Left forelimb (tissue), 1 donor: ENCODE data around the gene FHAD1.

Experiments used
- DNase-seq: peaks from one replicate; pipeline ENCODE4 v3.0.0-alpha.2; 2018; ENCODE audit warnings: low spot score

Gene FHAD1

GRCh38 chr1:15439325-15439724 lies 192.3 kb downstream of the FHAD1 start:
- no peak for DNase-seq

GRCh38 chr1:15440357-15440756 lies 193.3 kb downstream of the FHAD1 start:
- no peak for DNase-seq

GRCh38 chr1:15441247-15441646 lies 194.2 kb downstream of the FHAD1 start:
- no peak for DNase-seq

- no peak for DNase-seq
Measured at GRCh38 chr1:15442119-15442518, 195.1 kb downstream of the FHAD1 start.

GRCh38 chr1:15442759-15443158 lies 195.7 kb downstream of the FHAD1 start:
- no peak for DNase-seq

GRCh38 chr1:15443281-15443680 lies 196.3 kb downstream of the FHAD1 start:
- DNase-seq: no peak

GRCh38 chr1:15444468-15445389 lies 197.7 kb downstream of the FHAD1 start:
- DNase-seq: no peak

- no peak for DNase-seq
Measured at GRCh38 chr1:15445390-15446122, 198.5 kb downstream of the FHAD1 start.

- DNase-seq: no peak
Measured at GRCh38 chr1:15446212-15446611, 199.2 kb downstream of the FHAD1 start.
